Mammary epithelial cell (primary cell): Measurements from ENCODE around the gene RSRP1.
"Not testable (repeated sequence)": the region's sequence is repeated elsewhere in the genome, so short reads cannot be mapped to it uniquely, and the experiment has no call there.

Source experiments
- CTCF ChIP-seq, 2 donors: IDR thresholded peaks in 1 of 2; conservative IDR thresholded peaks in 1 of 2; 2 replicates each; pipeline ENCODE4 v1.5.1; 2011 to 2012; ENCODE audit warnings: inconsistent platforms in 2 of 2, low read length in 2 of 2, mild to moderate bottlenecking in 2 of 2, control low read depth in 1 of 2, low read depth in 1 of 2; ENCODE audit not compliant: insufficient read depth in 1 of 2; ENCODE audit errors: extremely low read depth in 1 of 2
- EZH2 ChIP-seq: IDR thresholded peaks from 2 replicates; pipeline ENCODE4 v1.6.1; 2012; ENCODE audit warnings: low read length, inconsistent platforms, borderline replicate concordance

- TF ChIP-seq CTCF (conservative IDR thresholded peaks at IDR 0.05 in 1 of 2, IDR thresholded peaks at IDR 0.05 in 1 of 2; ENCODE audit: extremely low read depth in 1 of 2, insufficient read depth in 1 of 2, low read depth in 1 of 2, low read length in 2 of 2); EZH2: not testable (repeated sequence)
Measured at GRCh38 chr1:25268143-25268760, 21.0 kb upstream of the RSRP1 start.
